SK-N-SH (cell line): ENCODE results near the gene PRKCG. TPM values are rescaled to one million over a fixed set of nuclear protein-coding genes. Genes with fewer than 3 reads are reported as not detected.

Source experiments
- CTCF ChIA-PET: fragments of 300-600, 350-600 bp; formaldehyde crosslinking; extraction: SDS; loops from one replicate; lab custom pipeline; 2021; lab: Yijun Ruan, JAX
- POLR2A ChIA-PET: fragments of 350-600 bp; sonication (Branson Sonifier 250); formaldehyde crosslinking; extraction: SDS; loops from one replicate; lab custom pipeline; 2020; ENCODE audit warnings: antibody characterized with exemption, inconsistent platforms; lab: Yijun Ruan, JAX
- DNase-seq: peaks from one replicate; pipeline ENCODE4 v3.0.0; 2012
- H2AFZ ChIP-seq: fragments of 200-600 bp; sonication (generic); 2 replicates; pipeline ENCODE4 v1.8.1; 2016; ENCODE audit warnings: antibody characterized with exemption, mild to moderate bottlenecking, low read depth
- H3F3A ChIP-seq: fragments of 200-600 bp; sonication (generic); replicated peaks from 2 replicates; pipeline ENCODE3; 2016; ENCODE audit warnings: antibody characterized with exemption, mild to moderate bottlenecking; ENCODE audit not compliant: insufficient read depth
- H3K27ac ChIP-seq, 2 experiments: fragments of 200-500 bp in 1 of 2; fragments of 200-600 bp in 1 of 2; sonication (Bioruptor generic) in 1 of 2; sonication (generic), shearing (Covaris generic) in 1 of 2; 2 replicates each; pipeline versions ENCODE4 v1.5.1 to v1.6.1; 2014 to 2016; ENCODE audit warnings: low read depth in 2 of 2, inconsistent platforms in 1 of 2, low read length in 1 of 2, mild to moderate bottlenecking in 1 of 2, mixed read lengths in 1 of 2
- H3K27me3 ChIP-seq: fragments of 200-600 bp; sonication (generic), shearing (Covaris generic); 2 replicates; pipeline ENCODE4 v1.6.1; 2016; ENCODE audit warnings: mixed run types; ENCODE audit not compliant: insufficient read depth
- H3K36me3 ChIP-seq, 2 experiments: fragments of 200-500 bp in 1 of 2; fragments of 200-600 bp in 1 of 2; sonication (Bioruptor generic) in 1 of 2; sonication (generic) in 1 of 2; replicated peaks in 1 of 2; 2 replicates each; pipeline versions ENCODE3 to v1.5.1; 2014 to 2016; ENCODE audit warnings: low read length in 1 of 2, mild to moderate bottlenecking in 1 of 2; ENCODE audit not compliant: insufficient read depth in 2 of 2, control insufficient read depth in 1 of 2
- H3K4me1 ChIP-seq, 2 experiments: fragments of 200-500 bp in 1 of 2; fragments of 200-600 bp in 1 of 2; sonication (Bioruptor generic) in 1 of 2; sonication (generic), shearing (Covaris generic) in 1 of 2; 2 replicates each; pipeline versions ENCODE4 v1.5.1 to v1.6.1; 2014 to 2016; ENCODE audit warnings: low read depth in 1 of 2, low read length in 1 of 2, mixed run types in 1 of 2; ENCODE audit not compliant: insufficient read depth in 2 of 2, control insufficient read depth in 1 of 2
- H3K4me2 ChIP-seq: fragments of 200-600 bp; sonication (generic), shearing (Covaris generic); 2 replicates; pipeline ENCODE4 v1.6.1; 2017; ENCODE audit warnings: mixed run types
- H3K4me3 ChIP-seq, 2 experiments: fragments of 200-500 bp in 1 of 2; fragments of 200-600 bp in 1 of 2; sonication (Bioruptor generic) in 1 of 2; sonication (generic), shearing (Covaris generic) in 1 of 2; 2 replicates each; pipeline versions ENCODE4 v1.5.1 to v1.8.1; 2014 to 2016; ENCODE audit warnings: low read depth in 2 of 2, inconsistent platforms in 1 of 2, low read length in 1 of 2, mild to moderate bottlenecking in 1 of 2, mixed read lengths in 1 of 2, moderate library complexity in 1 of 2
- H3K79me2 ChIP-seq: fragments of 200-600 bp; sonication (generic); 2 replicates; pipeline ENCODE4 v1.8.1; 2017; ENCODE audit warnings: mild to moderate bottlenecking; ENCODE audit not compliant: insufficient read depth
- H3K9ac ChIP-seq: fragments of 200-600 bp; sonication (generic); 2 replicates; pipeline ENCODE4 v1.6.1; 2017; ENCODE audit warnings: mixed run types
- H3K9me2 ChIP-seq: fragments of 200-600 bp; sonication (generic); 2 replicates; pipeline ENCODE4 v1.6.1; 2017; ENCODE audit warnings: mixed run types
- H3K9me3 ChIP-seq: fragments of 200-600 bp; sonication (generic); 2 replicates; pipeline ENCODE4 v1.6.1; 2017; ENCODE audit warnings: mixed run types, mild to moderate bottlenecking, moderate library complexity
- H4K20me1 ChIP-seq: fragments of 200-600 bp; sonication (generic); 2 replicates; pipeline ENCODE4 v1.6.1; 2017; ENCODE audit warnings: mild to moderate bottlenecking, mixed run types; ENCODE audit not compliant: insufficient read depth
- CHD2 ChIP-seq: fragments of 150-350 bp; IDR thresholded peaks from 2 replicates; pipeline ENCODE4 v1.6.1; 2018; ENCODE audit warnings: low read length; ENCODE audit not compliant: partially characterized antibody
- EP300 ChIP-seq, 2 experiments: IDR thresholded peaks; 2 replicates each; pipeline versions ENCODE4 v1.4.0 to v1.6.1; 2012; ENCODE audit warnings: borderline replicate concordance in 1 of 2, low read depth in 1 of 2, low read length in 1 of 2
- EZH2phosphoT487 ChIP-seq: fragments of 200-600 bp; sonication (generic); IDR thresholded peaks from 2 replicates; pipeline ENCODE4 v1.6.1; 2017; ENCODE audit warnings: low read depth, mixed run types, mild to moderate bottlenecking, antibody characterized with exemption, moderate library complexity, borderline replicate concordance
- FOXJ3 ChIP-seq: sonication (generic); formaldehyde crosslinking; IDR thresholded peaks from 2 replicates; pipeline ENCODE4 v1.5.1; 2020; ENCODE audit warnings: mild to moderate bottlenecking, missing genetic modification reagents
- FOXM1 ChIP-seq: IDR thresholded peaks from 2 replicates; pipeline ENCODE4 v1.4.0; 2012; ENCODE audit warnings: low read depth, mild to moderate bottlenecking
- GABPA ChIP-seq: IDR thresholded peaks from 2 replicates; pipeline ENCODE4 v1.4.0; 2012; ENCODE audit warnings: low read depth, mild to moderate bottlenecking
- POLR2AphosphoS5 ChIP-seq: IDR thresholded peaks from 2 replicates; pipeline ENCODE4 v1.6.1; 2012; ENCODE audit warnings: low read depth, low read length
- RAD21 ChIP-seq: IDR thresholded peaks from 2 replicates; pipeline ENCODE4 v1.6.1; 2012; ENCODE audit warnings: mild to moderate bottlenecking, low read length
- SIN3A ChIP-seq: IDR thresholded peaks from 2 replicates; pipeline ENCODE4 v1.6.1; 2012; ENCODE audit warnings: low read depth, mild to moderate bottlenecking, low read length, moderate library complexity, borderline replicate concordance
- TAF1 ChIP-seq: IDR thresholded peaks from 2 replicates; pipeline ENCODE4 v1.6.1; 2012; ENCODE audit warnings: low read depth, mild to moderate bottlenecking, low read length, moderate library complexity, borderline replicate concordance
- WGBS: methylation state at CpG from one replicate; pipeline ENCODE4 v1.1.6; 2017; ENCODE audit warnings: low lambda C conversion rate; 5-methylcytosine and 5-hydroxymethylcytosine counted together
- polyA plus RNA-seq, 3 experiments: library from polyadenylated mRNA; depleted of rRNA; stranded (reverse); fragments of >200 nt; gene quantifications; 2 replicates each; pipeline ENCODE4 v1.2.3, GENCODE V29; 2012
- TF ChIP-seq, protein P1 (sequence below): IDR thresholded peaks from 2 replicates; pipeline ENCODE4 v1.6.1; 2012; ENCODE audit warnings: mild to moderate bottlenecking, low read depth, low read length, moderate library complexity
- TF ChIP-seq, protein P2 (sequence below): fragments of 150-350 bp; IDR thresholded peaks from 2 replicates; pipeline ENCODE4 v1.6.1; 2016; ENCODE audit warnings: mild to moderate bottlenecking, low read depth, low read length

The PRKCG gene
- polyA plus RNA-seq, 1 of the 3 experiments (the other 2 are of a cell fraction): 0.08 TPM

DNA sequence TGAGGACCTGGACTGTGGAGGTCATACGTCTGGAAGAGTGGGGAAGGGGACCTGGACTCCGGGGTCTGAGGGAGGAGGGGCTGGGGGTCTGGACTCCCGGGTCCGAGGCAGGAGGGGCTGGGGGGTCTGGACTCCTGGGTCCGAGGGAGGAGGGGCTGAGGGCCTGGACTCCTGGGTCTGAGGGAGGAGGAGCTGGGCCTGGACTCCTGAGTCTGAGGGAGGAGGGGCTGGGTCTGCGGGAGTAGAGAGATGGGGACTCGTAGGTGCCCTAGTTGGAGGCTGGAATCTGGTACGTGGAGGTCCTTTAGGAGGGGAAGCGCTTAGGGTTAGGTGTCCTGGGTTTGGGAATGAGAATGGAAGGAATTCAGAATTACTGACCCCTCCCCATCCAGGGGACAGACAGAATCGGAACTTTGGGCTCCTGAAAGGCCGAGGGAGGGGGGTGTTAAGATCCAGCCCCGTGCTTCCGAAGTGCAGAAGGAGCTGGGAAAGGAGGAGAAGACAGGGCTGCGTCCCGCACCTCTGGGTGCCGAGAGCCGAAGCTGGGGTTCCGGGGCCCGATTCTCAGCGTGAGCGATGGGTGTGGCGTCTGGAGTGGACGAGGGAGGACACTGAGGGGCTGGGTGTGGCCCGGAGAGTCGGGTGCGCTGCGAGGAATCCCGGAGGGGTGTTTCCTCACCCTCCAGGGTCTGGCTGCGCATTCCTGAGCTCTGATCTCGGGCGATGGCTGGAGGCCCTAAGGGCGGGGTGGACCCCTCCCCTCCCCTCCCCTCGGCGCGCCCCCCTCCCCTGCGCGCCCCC, 13.7 kb upstream of the PRKCG start:
- Histone ChIP-seq H3K9ac (peak overlapping the region; percentile 94), H3K27ac (peak overlapping the region; percentile 90 to 93), H3K27me3 (no peaks in the 10 kb centered on the region), H3K9me3 (no peaks in the 10 kb centered on the region), H4K20me1 (peaks cover 24% of the 10 kb centered on the region), H3K4me1 (peaks cover 5 to 16% of the 10 kb centered on the region in 2 experiments; a peak in 2 of 4 replicates), H3F3A (peaks cover 11% of the 10 kb centered on the region), H3K4me2 (peak overlapping the region; percentile 93), H3K4me3 (peak overlapping the region; percentile 79 to 86), H3K79me2 (peaks cover 39% of the 10 kb centered on the region), H2AFZ (no peak overlapping the region), H3K36me3 (peaks cover under 1 to 8% of the 10 kb centered on the region in 2 experiments), H3K9me2 (no peaks in the 10 kb centered on the region)
- ChIA-PET POLR2A (interaction anchor here (0.5 to 2.2 kb wide), 8 partner anchors 9 to 321 kb away, joined by 3 to 16 read pairs (median 4); partner anchors contain the start of genes MBOAT7, PRPF31 and TFPT), CTCF (interaction anchor here (0.7 to 2.1 kb wide), 6 partner anchors 11 to 156 kb away, joined by 3 to 10 read pairs (median 3); partner anchors contain the start of gene PRKCG)
- DNase-seq: peak; percentile 67
- 2% methylated on average over 18 of the region's 37 CpGs for WGBS
- TF ChIP-seq, protein P1, sequence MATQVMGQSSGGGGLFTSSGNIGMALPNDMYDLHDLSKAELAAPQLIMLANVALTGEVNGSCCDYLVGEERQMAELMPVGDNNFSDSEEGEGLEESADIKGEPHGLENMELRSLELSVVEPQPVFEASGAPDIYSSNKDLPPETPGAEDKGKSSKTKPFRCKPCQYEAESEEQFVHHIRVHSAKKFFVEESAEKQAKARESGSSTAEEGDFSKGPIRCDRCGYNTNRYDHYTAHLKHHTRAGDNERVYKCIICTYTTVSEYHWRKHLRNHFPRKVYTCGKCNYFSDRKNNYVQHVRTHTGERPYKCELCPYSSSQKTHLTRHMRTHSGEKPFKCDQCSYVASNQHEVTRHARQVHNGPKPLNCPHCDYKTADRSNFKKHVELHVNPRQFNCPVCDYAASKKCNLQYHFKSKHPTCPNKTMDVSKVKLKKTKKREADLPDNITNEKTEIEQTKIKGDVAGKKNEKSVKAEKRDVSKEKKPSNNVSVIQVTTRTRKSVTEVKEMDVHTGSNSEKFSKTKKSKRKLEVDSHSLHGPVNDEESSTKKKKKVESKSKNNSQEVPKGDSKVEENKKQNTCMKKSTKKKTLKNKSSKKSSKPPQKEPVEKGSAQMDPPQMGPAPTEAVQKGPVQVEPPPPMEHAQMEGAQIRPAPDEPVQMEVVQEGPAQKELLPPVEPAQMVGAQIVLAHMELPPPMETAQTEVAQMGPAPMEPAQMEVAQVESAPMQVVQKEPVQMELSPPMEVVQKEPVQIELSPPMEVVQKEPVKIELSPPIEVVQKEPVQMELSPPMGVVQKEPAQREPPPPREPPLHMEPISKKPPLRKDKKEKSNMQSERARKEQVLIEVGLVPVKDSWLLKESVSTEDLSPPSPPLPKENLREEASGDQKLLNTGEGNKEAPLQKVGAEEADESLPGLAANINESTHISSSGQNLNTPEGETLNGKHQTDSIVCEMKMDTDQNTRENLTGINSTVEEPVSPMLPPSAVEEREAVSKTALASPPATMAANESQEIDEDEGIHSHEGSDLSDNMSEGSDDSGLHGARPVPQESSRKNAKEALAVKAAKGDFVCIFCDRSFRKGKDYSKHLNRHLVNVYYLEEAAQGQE: no peak
- TF ChIP-seq POLR2AphosphoS5: 0 out of 2 replicates have a peak, but pooled peaks have one; percentile 12

DNA sequence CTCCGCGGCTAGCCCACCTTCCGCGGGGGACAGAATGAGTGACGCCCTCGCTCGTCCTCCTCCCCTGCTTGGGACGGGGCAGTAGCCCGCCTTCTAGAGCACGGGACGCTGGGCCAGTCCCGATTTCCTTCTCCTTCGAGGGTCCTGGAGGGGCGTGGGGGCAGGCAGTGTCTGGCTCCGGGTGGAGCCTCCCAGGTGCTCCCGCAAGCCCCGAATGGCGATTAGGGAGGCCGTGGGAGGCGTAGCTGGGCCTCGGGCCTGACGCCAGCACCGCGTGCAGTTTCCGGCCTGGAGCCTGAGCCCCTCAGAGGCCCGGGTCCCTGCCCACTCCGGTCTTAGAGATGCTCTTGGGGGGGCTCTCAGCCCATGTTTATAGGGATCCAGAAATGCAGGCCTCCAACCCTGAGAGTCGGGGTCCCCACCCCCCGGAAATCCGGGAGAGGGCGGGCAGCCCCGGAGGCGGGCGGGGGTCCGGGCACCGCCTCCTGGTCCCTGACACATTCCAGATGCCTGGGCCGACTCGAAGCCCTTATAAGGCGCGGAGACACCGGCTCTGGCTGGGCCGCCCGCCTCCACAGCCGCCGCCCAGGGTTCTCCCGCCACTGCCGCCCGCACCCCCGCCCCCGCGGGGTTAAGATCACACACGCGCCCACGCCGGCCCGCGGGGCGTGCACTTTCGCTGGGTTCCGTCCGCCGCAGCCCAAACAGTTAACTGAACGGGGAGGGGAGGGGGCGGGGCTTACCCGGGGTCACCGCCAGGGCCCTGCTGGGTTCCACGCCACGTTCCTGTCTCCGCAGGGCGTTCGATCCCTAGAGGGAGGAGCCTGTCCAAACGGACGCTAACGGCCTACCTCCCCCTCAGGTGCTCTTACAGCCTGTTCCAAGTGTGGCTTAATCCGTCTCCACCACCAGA, 12.8 kb upstream of the PRKCG start:
- Histone ChIP-seq H3K4me2 (peak overlapping the region; percentile 93), H3K36me3 (peaks cover 8 to 9% of the 10 kb centered on the region in 2 experiments), H4K20me1 (peaks cover 33% of the 10 kb centered on the region), H3K79me2 (peaks cover 42% of the 10 kb centered on the region), H3K9me2 (no peaks in the 10 kb centered on the region), H3F3A (peaks cover 11% of the 10 kb centered on the region), H3K9me3 (no peaks in the 10 kb centered on the region), H3K4me1 (peaks cover 5 to 16% of the 10 kb centered on the region in 2 experiments; a peak in 2 of 4 replicates), H3K9ac (peak overlapping the region; percentile 94), H3K4me3 (peak overlapping the region; percentile 79 to 86), H2AFZ (no peak overlapping the region), H3K27ac (peak overlapping the region; percentile 90 to 93), H3K27me3 (no peaks in the 10 kb centered on the region)
- WGBS: 0% methylated on average over 13 of the region's 75 CpGs
- ChIA-PET POLR2A (interaction anchor here (0.5 to 2.2 kb wide), 3 partner anchors 8 to 315 kb away, joined by 4 to 16 read pairs (median 4); no protein-coding TSS in a partner anchor), CTCF (interaction anchor here (1.0 to 2.1 kb wide), 3 partner anchors 10 to 156 kb away, joined by 3 to 10 read pairs (median 4); no protein-coding TSS in a partner anchor)
- peak; percentile 91 for DNase-seq
- TF ChIP-seq CHD2 (no peak), FOXM1 (no peak), FOXJ3 (CRISPR knock-in tag) (no peak), SIN3A (no peak; the same call in 1 of the 2 replicates), RAD21 (no peak), EZH2phosphoT487 (no peak), TAF1 (no peak), EP300 (IDR thresholded peaks at IDR 0.05; ENCODE audit: borderline replicate concordance in 1 of 2, low read depth in 1 of 2, low read length in 1 of 2) (peak in 1 of 2 experiments; percentile 49; a peak in 1 of 4 replicates), GABPA (peak; percentile 65; the same call in 1 of the 2 replicates)
- TF ChIP-seq, protein P2, sequence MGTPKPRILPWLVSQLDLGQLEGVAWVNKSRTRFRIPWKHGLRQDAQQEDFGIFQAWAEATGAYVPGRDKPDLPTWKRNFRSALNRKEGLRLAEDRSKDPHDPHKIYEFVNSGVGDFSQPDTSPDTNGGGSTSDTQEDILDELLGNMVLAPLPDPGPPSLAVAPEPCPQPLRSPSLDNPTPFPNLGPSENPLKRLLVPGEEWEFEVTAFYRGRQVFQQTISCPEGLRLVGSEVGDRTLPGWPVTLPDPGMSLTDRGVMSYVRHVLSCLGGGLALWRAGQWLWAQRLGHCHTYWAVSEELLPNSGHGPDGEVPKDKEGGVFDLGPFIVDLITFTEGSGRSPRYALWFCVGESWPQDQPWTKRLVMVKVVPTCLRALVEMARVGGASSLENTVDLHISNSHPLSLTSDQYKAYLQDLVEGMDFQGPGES: no peak
- TF ChIP-seq, protein P1: no peak
